Endothelial cell of umbilical vein (primary cell): ENCODE measurements around the gene STRA8. TPM values are rescaled to one million over a fixed set of nuclear protein-coding genes. Genes with fewer than 3 reads are reported as not detected.

Experiments
- BruUV-seq: library from RNA; stranded (reverse); fragments of 400-500 nt; replicated peaks from 2 replicates; lab custom pipeline; 2021; lab: Mats Ljungman, UMichigan
- CTCF ChIA-PET: fragments of 300-600, 350-600 bp; sonication (Branson Sonifier 250); formaldehyde crosslinking; loops from one replicate; lab custom pipeline; 2021; ENCODE audit warnings: antibody characterized with exemption, inconsistent platforms; lab: Charles Lee
- POLR2A ChIA-PET: fragments of 300-600, 350-600 bp; sonication (Branson Sonifier 250); formaldehyde crosslinking; loops from one replicate; lab custom pipeline; 2021; ENCODE audit warnings: antibody characterized with exemption, inconsistent platforms; lab: Charles Lee
- DNase-seq: peaks from one replicate; pipeline ENCODE4 v3.0.0-alpha.2; 2011; ENCODE audit warnings: low read depth, low spot score
- FAIRE-seq: peaks from 2 replicates; lab custom pipeline; 2011; peaks lifted over from hg19 to GRCh38; lab: Jason Lieb, UNC
- H2AFZ ChIP-seq: 2 replicates; pipeline ENCODE4 v1.6.0; 2012; ENCODE audit warnings: low read depth, low read length, control low read depth, inconsistent platforms
- H3K27ac ChIP-seq: 2 replicates; pipeline ENCODE4 v1.5.1; 2011; ENCODE audit warnings: low read depth, mild to moderate bottlenecking, control low read depth, low read length, moderate library complexity; ENCODE audit not compliant: insufficient read depth
- H3K27me3 ChIP-seq, 2 experiments: 2 replicates each; pipeline versions ENCODE4 v1.6.0 to v1.6.1; 2011; ENCODE audit warnings: low read length in 2 of 2, mixed read lengths in 1 of 2; ENCODE audit not compliant: control insufficient read depth in 2 of 2, insufficient read depth in 2 of 2
- H3K36me3 ChIP-seq, 2 experiments: 2 replicates in 1 of 2; 3 replicates in 1 of 2; pipeline ENCODE4 v1.5.1; 2011; ENCODE audit warnings: low read length in 2 of 2, mild to moderate bottlenecking in 1 of 2, moderate library complexity in 1 of 2; ENCODE audit not compliant: control insufficient read depth in 2 of 2, insufficient read depth in 2 of 2; ENCODE audit errors: extremely low read depth in 1 of 2
- H3K4me1 ChIP-seq: 3 replicates; pipeline ENCODE4 v1.5.1; 2011; ENCODE audit warnings: mild to moderate bottlenecking, low read length; ENCODE audit not compliant: control insufficient read depth, insufficient read depth; ENCODE audit errors: extremely low read depth
- H3K4me2 ChIP-seq: 2 replicates; pipeline ENCODE4 v1.6.1; 2011; ENCODE audit warnings: low read length, control low read depth, mixed read lengths; ENCODE audit not compliant: insufficient read depth
- H3K4me3 ChIP-seq, 3 experiments: fragments of 200-600 bp in 1 of 3; sonication (generic), shearing (Covaris generic) in 1 of 3; replicated peaks in 1 of 3; 2 replicates each; pipeline ENCODE4 v1.5.1; 2011 to 2016; ENCODE audit warnings: control low read depth in 3 of 3, low read length in 3 of 3, mild to moderate bottlenecking in 2 of 3, inconsistent platforms in 1 of 3, low read depth in 1 of 3, moderate library complexity in 1 of 3; ENCODE audit not compliant: insufficient read depth in 1 of 3
- H3K79me2 ChIP-seq: 2 replicates; pipeline ENCODE4 v1.6.0; 2012; ENCODE audit warnings: low read length, inconsistent platforms; ENCODE audit not compliant: control insufficient read depth, insufficient read depth
- H3K9ac ChIP-seq: replicated peaks from 2 replicates; pipeline ENCODE3; 2011; ENCODE audit warnings: low read length, control low read depth; ENCODE audit not compliant: insufficient read depth; ENCODE audit errors: extremely low read depth
- H3K9me1 ChIP-seq: replicated peaks from 3 replicates; pipeline ENCODE4 v1.6.0; 2011; ENCODE audit warnings: mild to moderate bottlenecking, low read length; ENCODE audit not compliant: control insufficient read depth, insufficient read depth; ENCODE audit errors: extremely low read depth
- H3K9me3 ChIP-seq: replicated peaks from 2 replicates; pipeline ENCODE4 v1.5.1; 2012; ENCODE audit warnings: low read length, inconsistent platforms; ENCODE audit not compliant: control insufficient read depth, insufficient read depth
- H4K20me1 ChIP-seq: replicated peaks from 2 replicates; pipeline ENCODE3; 2011; ENCODE audit warnings: mild to moderate bottlenecking, low read length; ENCODE audit not compliant: control insufficient read depth, insufficient read depth; ENCODE audit errors: extremely low read depth
- CTCF ChIP-seq, 2 donors: IDR thresholded peaks; 1 replicate in 1 of 2; 2 replicates in 1 of 2; pipeline ENCODE4 v1.5.1; 2011; ENCODE audit warnings: low read length in 2 of 2, mild to moderate bottlenecking in 2 of 2, moderate library complexity in 2 of 2, control low read depth in 1 of 2, inconsistent platforms in 1 of 2, low read depth in 1 of 2; ENCODE audit not compliant: insufficient read depth in 1 of 2; ENCODE audit errors: extremely low read depth in 1 of 2
- GATA2 ChIP-seq: IDR thresholded peaks from 2 replicates; pipeline ENCODE4 v1.7.0; 2011; ENCODE audit warnings: low read depth, mild to moderate bottlenecking, moderate library complexity, mixed read lengths, low read length; ENCODE audit not compliant: insufficient read length, insufficient read depth
- JUN ChIP-seq: IDR thresholded peaks from 2 replicates; pipeline ENCODE4 v1.6.1; 2011; ENCODE audit warnings: borderline replicate concordance, low read depth; ENCODE audit not compliant: insufficient read length, insufficient read depth
- MAX ChIP-seq: IDR thresholded peaks from 2 replicates; pipeline ENCODE4 v1.6.1; 2011; ENCODE audit not compliant: insufficient read depth, insufficient read length
- POLR2AphosphoS5 ChIP-seq: IDR thresholded peaks from 2 replicates; pipeline ENCODE4 v1.6.1; 2012; ENCODE audit warnings: low read depth, mild to moderate bottlenecking, control low read depth, low read length, moderate library complexity; ENCODE audit not compliant: insufficient read depth
- dilution Hi-C: fragments of 300-500 bp; cut with MboI; formaldehyde crosslinking; loops from one replicate; pipeline ENCODE4 v1.15.0; 2019; ENCODE audit warnings: low sequenced_read_pairs; ENCODE audit not compliant: extremely low pct_ligation_motif_present
- intact Hi-C: fragments of 100-400 bp; cut with micrococcal nuclease; formaldehyde crosslinking; loops from one replicate; pipeline ENCODE4 v1.10.0; 2022
- polyA plus RNA-seq, 4 experiments: library from polyadenylated mRNA; depleted of rRNA in 3 of 4; stranded (reverse) in 3 of 4; unstranded in 1 of 4; fragments of >200 nt; gene quantifications; 2 replicates each; pipeline versions ENCODE4 v1.2.1 to v1.2.3, GENCODE V29; 2011 to 2012; ENCODE audit warnings: missing spikeins in 1 of 4
- total RNA-seq: library from RNA; stranded (reverse); gene quantifications from 2 replicates; pipeline ENCODE4 v1.2.3, GENCODE V29; 2021

STRA8 gene
- total and polyA plus RNA-seq, 2 donors (not counting 3 experiments of a cell fraction or from before 2014, with no cell fraction given), result not detected

GRCh38 chr7:135234727-135235126 is 1.1 kb downstream of the STRA8 start:
- peaks cover 0 to 2% of the 10 kb centered on the region in 2 experiments for H3K27me3 ChIP-seq
- TF ChIP-seq MAX (no peak), CTCF (IDR thresholded peaks at IDR 0.05; ENCODE audit: extremely low read depth in 1 of 2, insufficient read depth in 1 of 2, low read depth in 1 of 2, low read length in 2 of 2) (no peak)
- H3K9me1 ChIP-seq, result no peaks in the 10 kb centered on the region
- no peak overlapping the region for H3K4me3 ChIP-seq
- no peak for FAIRE-seq
- H3K79me2 ChIP-seq, result no peaks in the 10 kb centered on the region
- no peak overlapping the region for H3K4me2 ChIP-seq
- H3K27ac ChIP-seq, result no peak overlapping the region
- ChIA-PET POLR2A (no interaction called here), CTCF (interaction anchor here (0.7 to 2.3 kb wide), 4 partner anchors 9 to 40 kb away, joined by 3 to 8 read pairs (median 5); partner anchors contain the start of gene WDR91)
- H3K9ac ChIP-seq, result no peak overlapping the region
- H3K4me1 ChIP-seq, result no peaks in the 10 kb centered on the region
- dilution Hi-C loops (no loop called here), intact Hi-C loops (no loop called here)
- BruUV-seq, result no TSS peak
- H3K9me3 ChIP-seq, result no peaks in the 10 kb centered on the region
- H4K20me1 ChIP-seq, result no peaks in the 10 kb centered on the region
- DNase-seq, result no peak
- no peaks in the 10 kb centered on the region for H3K36me3 ChIP-seq
- H2AFZ ChIP-seq, result no peak overlapping the region

GRCh38 chr7:135235841-135236240 is 2.2 kb downstream of the STRA8 start:
- POLR2A ChIA-PET, result no interaction called here
- Histone ChIP-seq H3K36me3 (no peaks in the 10 kb centered on the region), H4K20me1 (no peaks in the 10 kb centered on the region), H3K9me3 (no peaks in the 10 kb centered on the region), H3K27me3 (peaks cover 0 to 2% of the 10 kb centered on the region in 2 experiments), H3K4me1 (no peaks in the 10 kb centered on the region), H3K9ac (no peak overlapping the region), H3K9me1 (no peaks in the 10 kb centered on the region), H2AFZ (no peak overlapping the region), H3K4me2 (no peak overlapping the region), H3K79me2 (no peaks in the 10 kb centered on the region), H3K4me3 (no peak overlapping the region), H3K27ac (no peak overlapping the region)
- no TSS peak for BruUV-seq
- dilution Hi-C loops (no loop called here), intact Hi-C loops (no loop called here)
- no peak for FAIRE-seq
- no peak for DNase-seq
- CTCF ChIA-PET, result interaction anchor here (2.3 kb wide), 1 partner anchor 39 kb away, joined by 8 read pairs; no protein-coding TSS in a partner anchor
- TF ChIP-seq JUN, result no peak
- TF ChIP-seq GATA2, result no peak
- TF ChIP-seq POLR2AphosphoS5, result no peak
- no peak for TF ChIP-seq MAX
- no peak for TF ChIP-seq CTCF (IDR thresholded peaks at IDR 0.05; ENCODE audit: extremely low read depth in 1 of 2, insufficient read depth in 1 of 2, low read depth in 1 of 2, low read length in 2 of 2)
